PC-9 (cell line): ENCODE data around the gene MORC2. TPM values are rescaled to one million over a fixed set of nuclear protein-coding genes. Genes with fewer than 3 reads are reported as not detected.

Source experiments
- BruUV-seq: library from RNA; stranded (reverse); fragments of 400-500 nt; replicated peaks from 2 replicates; lab custom pipeline; 2021; lab: Mats Ljungman, UMichigan
- CTCF ChIA-PET: fragments of 300-600 bp; sonication (Branson Sonifier 250); formaldehyde crosslinking; loops from one replicate; lab custom pipeline; 2022; ENCODE audit warnings: antibody characterized with exemption; lab: Charles Lee
- POLR2A ChIA-PET: fragments of 300-600 bp; sonication (Branson Sonifier 250); formaldehyde crosslinking; loops from one replicate; lab custom pipeline; 2022; ENCODE audit warnings: antibody characterized with exemption; ENCODE audit not compliant: unreplicated experiment; lab: Charles Lee
- DNase-seq, 2 experiments: peaks; one replicate each; pipeline versions ENCODE4 v3.0.0 to v3.0.0-alpha.2; 2015 to 2022; ENCODE audit warnings: mixed read lengths in 1 of 2
- H2AFZ ChIP-seq: fragments of 200-600 bp; sonication (generic); 2 replicates; pipeline ENCODE4 v1.8.1; 2017; ENCODE audit warnings: antibody characterized with exemption
- H3F3A ChIP-seq: fragments of 200-600 bp; sonication (generic); 2 replicates; pipeline ENCODE4 v1.8.1; 2017; ENCODE audit warnings: antibody characterized with exemption, mild to moderate bottlenecking, low read depth; ENCODE audit not compliant: insufficient read depth
- H3K27ac ChIP-seq: fragments of 200-600 bp; sonication (generic); 2 replicates; pipeline ENCODE4 v1.6.1; 2016; ENCODE audit warnings: mixed run types
- H3K27me3 ChIP-seq: fragments of 200-600 bp; sonication (generic); 2 replicates; pipeline ENCODE4 v1.6.1; 2016; ENCODE audit warnings: low read depth, mixed run types; ENCODE audit not compliant: insufficient read depth
- H3K36me3 ChIP-seq: fragments of 200-600 bp; sonication (generic); 2 replicates; pipeline ENCODE4 v1.6.1; 2016; ENCODE audit warnings: low read depth, mixed run types
- H3K4me1 ChIP-seq: fragments of 200-600 bp; sonication (generic); replicated peaks from 2 replicates; pipeline ENCODE4 v1.6.1; 2016; ENCODE audit warnings: mixed run types; ENCODE audit not compliant: insufficient read depth
- H3K4me2 ChIP-seq: fragments of 200-600 bp; sonication (generic); 2 replicates; pipeline ENCODE4 v1.6.1; 2017; ENCODE audit warnings: mixed run types
- H3K4me3 ChIP-seq: fragments of 200-600 bp; sonication (generic); 2 replicates; pipeline ENCODE4 v1.6.1; 2016; ENCODE audit warnings: mixed run types
- H3K79me2 ChIP-seq: fragments of 200-600 bp; sonication (generic); 2 replicates; pipeline ENCODE4 v1.6.1; 2017; ENCODE audit warnings: low read depth, mixed run types
- H3K9me2 ChIP-seq: fragments of 200-600 bp; sonication (generic); 2 replicates; pipeline ENCODE4 v1.8.1; 2017; ENCODE audit warnings: mild to moderate bottlenecking; ENCODE audit not compliant: insufficient read depth
- H3K9me3 ChIP-seq: fragments of 200-600 bp; sonication (generic); 2 replicates; pipeline ENCODE4 v1.8.1; 2016; ENCODE audit warnings: low read depth; ENCODE audit not compliant: insufficient read depth
- H4K20me1 ChIP-seq: fragments of 200-600 bp; sonication (generic); 2 replicates; pipeline ENCODE4 v1.8.1; 2017; ENCODE audit not compliant: insufficient read depth
- CTCF ChIP-seq: fragments of 200-600 bp; sonication (generic); conservative IDR thresholded peaks from 2 replicates; pipeline ENCODE4 v1.6.1; 2017; ENCODE audit warnings: mixed run types, antibody characterized with exemption, mild to moderate bottlenecking, moderate library complexity
- EZH2 ChIP-seq: fragments of 200-600 bp; sonication (generic); IDR thresholded peaks from 2 replicates; pipeline ENCODE4 v1.8.0; 2017; ENCODE audit warnings: antibody characterized with exemption, low read depth
- intact Hi-C: fragments of 100-400 bp; cut with micrococcal nuclease; formaldehyde crosslinking; loops from one replicate; pipeline ENCODE4 v1.10.0; 2022; ENCODE audit not compliant: unreplicated experiment
- total RNA-seq: library from RNA; stranded (reverse); gene quantifications from 2 replicates; pipeline ENCODE4 v1.2.3, GENCODE V29; 2021

The MORC2 gene
- total RNA-seq, 1 experiment from 2014 or later, result 39.8 TPM

GRCh38 chr22:30903876-30904460 is 64.6 kb downstream of the MORC2 start:
- DNase-seq, result no peak

GRCh38 chr22:30902496-30903357 is 65.8 kb downstream of the MORC2 start:
- Histone ChIP-seq H3K4me2 (no peak overlapping the region), H3K9me3 (no peaks in the 10 kb centered on the region; the same call in 1 of the 2 replicates), H2AFZ (no peak overlapping the region), H3K4me3 (no peak overlapping the region), H3K27me3 (no peaks in the 10 kb centered on the region), H3F3A (no peaks in the 10 kb centered on the region), H3K4me1 (no peaks in the 10 kb centered on the region), H3K79me2 (no peaks in the 10 kb centered on the region), H3K27ac (no peak overlapping the region), H3K36me3 (0 out of 2 replicates have a peak, but pooled peaks cover 6% of the 10 kb centered on the region), H3K9me2 (no peaks in the 10 kb centered on the region), H4K20me1 (no peaks in the 10 kb centered on the region)
- intact Hi-C loops, result no loop called here
- CTCF ChIA-PET, result interaction anchor here (0.6 kb wide), 1 partner anchor 130 kb away, joined by 7 read pairs; no protein-coding TSS in a partner anchor
- TF ChIP-seq EZH2 (no peak), CTCF (no peak)
- no peak for DNase-seq
- BruUV-seq, result no TSS peak
- POLR2A ChIA-PET, result no interaction called here

More at GRCh38 chr22:30903876-30904460, 64.6 kb downstream of the MORC2 start:
- no peak overlapping the region for H3K4me3 ChIP-seq
- no peaks in the 10 kb centered on the region for H4K20me1 ChIP-seq
- no peaks in the 10 kb centered on the region for H3F3A ChIP-seq
- no TSS peak for BruUV-seq
- H3K27ac ChIP-seq, result no peak overlapping the region
- intact Hi-C loops, result no loop called here
- H3K79me2 ChIP-seq, result no peaks in the 10 kb centered on the region
- H3K27me3 ChIP-seq, result no peaks in the 10 kb centered on the region
- no peaks in the 10 kb centered on the region for H3K9me2 ChIP-seq
- H3K4me1 ChIP-seq, result no peaks in the 10 kb centered on the region
- no peak for TF ChIP-seq CTCF
- TF ChIP-seq EZH2, result no peak
- H3K36me3 ChIP-seq, result 0 out of 2 replicates have a peak, but pooled peaks cover 5% of the 10 kb centered on the region
- POLR2A ChIA-PET, result interaction anchor here (0.6 kb wide), 1 partner anchor 100 kb away, joined by 4 read pairs; no protein-coding TSS in a partner anchor
- no peaks in the 10 kb centered on the region; the same call in 1 of the 2 replicates for H3K9me3 ChIP-seq
- CTCF ChIA-PET, result no interaction called here
- H3K4me2 ChIP-seq, result no peak overlapping the region
- H2AFZ ChIP-seq, result no peak overlapping the region

- Histone ChIP-seq H3K36me3 (0 out of 2 replicates have a peak, but pooled peaks cover 5% of the 10 kb centered on the region), H3K9me2 (no peaks in the 10 kb centered on the region), H3K79me2 (no peaks in the 10 kb centered on the region), H3K27me3 (no peaks in the 10 kb centered on the region), H2AFZ (no peak overlapping the region), H3K4me3 (no peak overlapping the region), H4K20me1 (no peaks in the 10 kb centered on the region), H3K27ac (no peak overlapping the region), H3F3A (no peaks in the 10 kb centered on the region), H3K9me3 (no peaks in the 10 kb centered on the region; the same call in 1 of the 2 replicates), H3K4me2 (no peak overlapping the region), H3K4me1 (no peaks in the 10 kb centered on the region)
- intact Hi-C loops, result no loop called here
- ChIA-PET POLR2A (no interaction called here), CTCF (no interaction called here)
- DNase-seq, result no peak
- no TSS peak for BruUV-seq
- TF ChIP-seq EZH2 (no peak), CTCF (no peak)
These were observed 74.2 kb downstream of the MORC2 start for GRCh38 chr22:30894371-30894740.
